ENCODE results near the gene FAM20A.

Gene FAM20A

GRCh38 chr17:68576137-68576536 lies 25.0 kb downstream of the FAM20A start:
- no peak for DNase-seq (ENCODE audit: insufficient read length, low spot score)
- TF ChIP-seq CTCF (IDR thresholded peaks at IDR 0.05; ENCODE audit: insufficient read depth, missing control alignments) = no peak
- FAIRE-seq = no peak

GRCh38 chr17:68573338-68573737 lies 27.8 kb downstream of the FAM20A start:
- no peak for TF ChIP-seq CTCF (IDR thresholded peaks at IDR 0.05; ENCODE audit: insufficient read depth, missing control alignments)
- FAIRE-seq = no peak
- DNase-seq (ENCODE audit: insufficient read length, low spot score) = no peak

GRCh38 chr17:68572138-68572842 lies 28.9 kb downstream of the FAM20A start:
- TF ChIP-seq CTCF (IDR thresholded peaks at IDR 0.05; ENCODE audit: insufficient read depth, missing control alignments) = no peak
- FAIRE-seq = no peak
- DNase-seq (ENCODE audit: insufficient read length, low spot score) = no peak

- no peak for FAIRE-seq
Observed at GRCh38 chr17:68570526-68570925, 30.6 kb downstream of the FAM20A start.

GRCh38 chr17:68569346-68569745 lies 31.8 kb downstream of the FAM20A start:
- no peak for TF ChIP-seq CTCF (IDR thresholded peaks at IDR 0.05; ENCODE audit: insufficient read depth, missing control alignments)
- FAIRE-seq (no peak), DNase-seq (ENCODE audit: insufficient read length, low spot score) (no peak)

More at GRCh38 chr17:68570526-68570925, 30.6 kb downstream of the FAM20A start:
- no peak for DNase-seq (ENCODE audit: insufficient read length, low spot score)
- no peak for TF ChIP-seq CTCF (IDR thresholded peaks at IDR 0.05; ENCODE audit: insufficient read depth, missing control alignments)

- DNase-seq (ENCODE audit: insufficient read length, low spot score) (no peak), FAIRE-seq (no peak)
- no peak for TF ChIP-seq CTCF (IDR thresholded peaks at IDR 0.05; ENCODE audit: insufficient read depth, missing control alignments)
Observed at GRCh38 chr17:68568581-68568980, 32.6 kb downstream of the FAM20A start.

GRCh38 chr17:68567581-68567980 lies 33.6 kb downstream of the FAM20A start:
- TF ChIP-seq CTCF (IDR thresholded peaks at IDR 0.05; ENCODE audit: insufficient read depth, missing control alignments) = no peak
- DNase-seq (ENCODE audit: insufficient read length, low spot score) (no peak), FAIRE-seq (no peak)

Data from D721Med (cell line).